HepG2 (cell line): Measurements from ENCODE around the gene MGMT. TPM values are rescaled to one million over a fixed set of nuclear protein-coding genes. Genes with fewer than 3 reads are reported as not detected.

ENCODE experiments used
- ATAC-seq: fragments of 200-7000 bp; cut with Tn5 transposase; 3 replicates; pipeline ENCODE4 v1.9.1; 2020; ENCODE audit warnings: mild to moderate bottlenecking, moderate library complexity
- BruUV-seq: library from RNA; stranded (reverse); fragments of 400-500 nt; replicated peaks from 2 replicates; lab custom pipeline; 2021; lab: Mats Ljungman, UMichigan
- CTCF ChIA-PET: fragments of 300-600 bp; formaldehyde crosslinking; extraction: SDS; loops from one replicate; lab custom pipeline; 2021; ENCODE audit warnings: low total read pairs, inconsistent platforms, low intra/inter-chr PET ratio; lab: Yijun Ruan, JAX
- POLR2A ChIA-PET: fragments of 350-600 bp; sonication (Branson Sonifier 250); formaldehyde crosslinking; loops from one replicate; lab custom pipeline; 2020; ENCODE audit warnings: antibody characterized with exemption, inconsistent platforms; lab: Yijun Ruan, JAX
- DNase-seq: peaks from one replicate; pipeline ENCODE4 v3.0.0-alpha.2; 2015; ENCODE audit warnings: low spot score
- FAIRE-seq: peaks from 3 replicates; lab custom pipeline; 2011; peaks lifted over from hg19 to GRCh38; lab: Jason Lieb, UNC
- H2AFZ ChIP-seq: one replicate; pipeline ENCODE4 v1.6.1; 2011; ENCODE audit warnings: low read length, inconsistent platforms
- H3K27ac ChIP-seq: fragments of 300-600 bp; 3 replicates; pipeline ENCODE4 v1.8.0; 2011; ENCODE audit warnings: mixed run types, mild to moderate bottlenecking, mixed read lengths, low read length, inconsistent platforms; ENCODE audit not compliant: insufficient read depth; ENCODE audit errors: extremely low read length
- H3K27me3 ChIP-seq, 2 experiments: fragments of 200-600 bp in 1 of 2; 2 replicates in 1 of 2; 3 replicates in 1 of 2; pipeline versions ENCODE4 v1.6.0 to v1.8.0; 2011; ENCODE audit warnings: low read length in 2 of 2, mild to moderate bottlenecking in 2 of 2, moderate library complexity in 2 of 2, inconsistent platforms in 1 of 2; ENCODE audit not compliant: insufficient read depth in 2 of 2, control insufficient read depth in 1 of 2
- H3K36me3 ChIP-seq, 2 experiments: fragments of 200-600 bp in 1 of 2; replicated peaks in 1 of 2; 2 replicates in 1 of 2; 3 replicates in 1 of 2; pipeline versions ENCODE4 v1.5.1 to v1.8.0; 2011; ENCODE audit warnings: low read length in 2 of 2, inconsistent platforms in 1 of 2; ENCODE audit not compliant: insufficient read depth in 2 of 2, control insufficient read depth in 1 of 2
- H3K4me1 ChIP-seq: 2 replicates; pipeline ENCODE4 v1.5.1; 2012; ENCODE audit warnings: low read length, inconsistent platforms; ENCODE audit not compliant: insufficient read depth
- H3K4me2 ChIP-seq: 2 replicates; pipeline ENCODE4 v1.6.0; 2011; ENCODE audit warnings: low read depth, low read length, inconsistent platforms
- H3K4me3 ChIP-seq, 3 experiments: fragments of 200-600 bp in 1 of 3; sonication (generic), shearing (Covaris generic) in 1 of 3; replicated peaks in 1 of 3; 2 replicates each; pipeline ENCODE4 v1.5.1; 2011 to 2016; ENCODE audit warnings: low read length in 3 of 3, inconsistent platforms in 2 of 3, low read depth in 2 of 3, mild to moderate bottlenecking in 2 of 3, control low read depth in 1 of 3, mixed read lengths in 1 of 3; ENCODE audit not compliant: insufficient read depth in 1 of 3
- H3K79me2 ChIP-seq: one replicate; pipeline ENCODE4 v1.6.1; 2011; ENCODE audit warnings: low read length, inconsistent platforms; ENCODE audit not compliant: insufficient read depth
- H3K9ac ChIP-seq: 2 replicates; pipeline ENCODE4 v1.6.0; 2011; ENCODE audit warnings: mild to moderate bottlenecking, low read depth, low read length, inconsistent platforms; ENCODE audit not compliant: insufficient read depth
- H3K9me3 ChIP-seq: 2 replicates; pipeline ENCODE4 v1.5.1; 2012; ENCODE audit warnings: mild to moderate bottlenecking, low read length
- H4K20me1 ChIP-seq: 2 replicates; pipeline ENCODE4 v1.6.0; 2011; ENCODE audit warnings: inconsistent platforms, mild to moderate bottlenecking, low read length, moderate library complexity; ENCODE audit not compliant: insufficient read depth
- MTA3 ChIP-seq: sonication (generic); formaldehyde crosslinking; IDR thresholded peaks from 2 replicates; pipeline ENCODE4 v1.4.0; 2020; ENCODE audit warnings: missing genetic modification reagents
- NCOA2 ChIP-seq: sonication (generic); formaldehyde crosslinking; IDR thresholded peaks from 2 replicates; pipeline ENCODE4 v1.8.0; 2022; ENCODE audit warnings: inconsistent platforms
- NFKBIZ ChIP-seq: IDR thresholded peaks from 2 replicates; pipeline ENCODE4 v1.6.1; 2018; ENCODE audit warnings: missing genetic modification reagents, missing compliant biosample characterization
- ZNF12 ChIP-seq: sonication (generic); formaldehyde crosslinking; IDR thresholded peaks from 2 replicates; pipeline ENCODE4 v1.5.0; 2020; ENCODE audit warnings: missing genetic modification reagents
- WGBS: methylation state at CpG from one replicate; pipeline ENCODE4 v1.1.6; 2017; ENCODE audit warnings: low lambda C conversion rate; 5-methylcytosine and 5-hydroxymethylcytosine counted together
- in situ Hi-C: cut with HindIII; loops from 2 replicates; pipeline ENCODE4 v1.10.0; 2017; ENCODE audit warnings: low pct_unique_long_range_greater_than_20kb; ENCODE audit not compliant: extremely low pct_ligation_motif_present
- intact Hi-C: fragments of 100-400 bp; cut with micrococcal nuclease; formaldehyde crosslinking; loops from one replicate; pipeline ENCODE4 v1.10.0; 2022; ENCODE audit not compliant: unreplicated experiment
- polyA plus RNA-seq, 8 experiments: library from polyadenylated mRNA; depleted of rRNA in 3 of 8; stranded (reverse) in 7 of 8; unstranded in 1 of 8; fragments of >200 nt; fragmentation: Illumina TruSeq in 4 of 8; extraction: Trizol in 4 of 8; gene quantifications; 2 replicates each; pipeline versions ENCODE4 v1.2.1 to v1.2.3, GENCODE V29; 2011 to 2016; ENCODE audit warnings: low read depth in 4 of 8, missing spikeins in 1 of 8, mixed read lengths in 1 of 8; ENCODE audit not compliant: insufficient read depth in 1 of 8
- total RNA-seq, 5 experiments: library from RNA; depleted of rRNA; stranded (reverse); fragments of >200 nt; fragmentation: Illumina TruSeq; extraction: Trizol; gene quantifications; 2 replicates each; pipeline ENCODE4 v1.2.3, GENCODE V29; 2016; ENCODE audit warnings: low read depth in 1 of 5
- TF ChIP-seq, protein P1 (sequence below): sonication (generic); formaldehyde crosslinking; IDR thresholded peaks from 2 replicates; pipeline ENCODE4 v1.8.0; 2022; ENCODE audit warnings: missing genetic modification reagents, mild to moderate bottlenecking, moderate library complexity, borderline replicate concordance

Gene MGMT
- total and polyA plus RNA-seq, 2 of the 13 experiments (the other 11 are each of a cell fraction or from before 2014, with no cell fraction given), result 12.0 to 19.5 TPM

DNA sequence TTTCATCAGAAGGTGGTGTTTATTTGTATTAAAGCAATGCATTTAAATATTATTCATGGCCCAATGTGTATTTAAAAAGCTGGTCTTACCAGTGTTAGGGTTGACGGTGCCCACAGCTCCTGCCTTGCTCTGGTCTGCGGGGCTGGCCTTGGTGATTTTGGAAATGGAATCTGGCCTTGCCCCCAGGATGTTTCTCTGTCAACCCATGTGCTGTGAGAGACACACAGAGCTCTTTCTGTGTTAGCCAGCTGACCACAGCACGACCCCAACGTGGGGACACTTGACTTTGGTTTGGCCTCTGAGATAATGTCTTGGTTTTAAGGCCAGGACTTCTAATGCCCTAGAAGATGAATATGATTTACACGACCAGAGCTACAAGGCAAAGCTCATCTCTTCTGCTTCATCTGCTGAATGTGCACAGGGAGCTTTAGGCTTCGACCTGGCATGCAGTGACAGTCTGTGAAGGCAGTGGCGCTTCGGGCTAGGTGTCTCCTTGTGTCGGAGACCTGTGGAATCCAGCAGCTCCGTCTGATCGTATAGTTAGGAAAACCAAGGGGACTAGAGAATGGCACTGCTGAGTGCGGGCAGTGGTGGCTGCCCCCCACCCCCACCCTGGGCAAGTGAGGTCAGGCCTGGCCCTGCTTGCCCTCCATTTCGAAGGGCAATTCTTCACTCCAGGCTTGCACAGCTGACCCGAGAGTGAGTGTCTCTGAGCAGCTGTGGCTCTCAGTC, 250.9 kb downstream of the MGMT start:
- no peaks in the 10 kb centered on the region for H3K79me2 ChIP-seq
- H3K9me3 ChIP-seq, result peaks cover 4% of the 10 kb centered on the region; the same call in 1 of the 2 replicates
- intact Hi-C loops, result no loop called here
- no peaks in the 10 kb centered on the region for H3K36me3 ChIP-seq
- H4K20me1 ChIP-seq, result no peaks in the 10 kb centered on the region
- DNase-seq (no peak), FAIRE-seq (no peak), ATAC-seq (no peak)
- no peak overlapping the region for H3K27ac ChIP-seq
- H3K9ac ChIP-seq, result no peak overlapping the region
- in situ Hi-C loops, result no loop called here
- no peak overlapping the region for H2AFZ ChIP-seq
- H3K4me1 ChIP-seq, result peaks cover 9% of the 10 kb centered on the region; the same call in 1 of the 2 replicates
- no peak overlapping the region for H3K4me2 ChIP-seq
- TF ChIP-seq MTA3 (CRISPR knock-in tag) (no peak), NFKBIZ (CRISPR knock-in tag) (no peak), ZNF12 (CRISPR knock-in tag) (no peak), NCOA2 (CRISPR knock-in tag) (no peak)
- TF ChIP-seq, protein P1, sequence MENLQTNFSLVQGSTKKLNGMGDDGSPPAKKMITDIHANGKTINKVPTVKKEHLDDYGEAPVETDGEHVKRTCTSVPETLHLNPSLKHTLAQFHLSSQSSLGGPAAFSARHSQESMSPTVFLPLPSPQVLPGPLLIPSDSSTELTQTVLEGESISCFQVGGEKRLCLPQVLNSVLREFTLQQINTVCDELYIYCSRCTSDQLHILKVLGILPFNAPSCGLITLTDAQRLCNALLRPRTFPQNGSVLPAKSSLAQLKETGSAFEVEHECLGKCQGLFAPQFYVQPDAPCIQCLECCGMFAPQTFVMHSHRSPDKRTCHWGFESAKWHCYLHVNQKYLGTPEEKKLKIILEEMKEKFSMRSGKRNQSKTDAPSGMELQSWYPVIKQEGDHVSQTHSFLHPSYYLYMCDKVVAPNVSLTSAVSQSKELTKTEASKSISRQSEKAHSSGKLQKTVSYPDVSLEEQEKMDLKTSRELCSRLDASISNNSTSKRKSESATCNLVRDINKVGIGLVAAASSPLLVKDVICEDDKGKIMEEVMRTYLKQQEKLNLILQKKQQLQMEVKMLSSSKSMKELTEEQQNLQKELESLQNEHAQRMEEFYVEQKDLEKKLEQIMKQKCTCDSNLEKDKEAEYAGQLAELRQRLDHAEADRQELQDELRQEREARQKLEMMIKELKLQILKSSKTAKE (CRISPR knock-in tag), result no peak
- WGBS, result 85% methylated on average over 10 of the region's 14 CpGs
- CTCF ChIA-PET, result no interaction called here
- H3K27me3 ChIP-seq, result no peaks in the 10 kb centered on the region
- no TSS peak for BruUV-seq
- POLR2A ChIA-PET, result no interaction called here
- no peak overlapping the region for H3K4me3 ChIP-seq
